GM12892 (cell line): ENCODE results near the gene HCN2.
"Not testable (repeated sequence)": the region's sequence is repeated elsewhere in the genome, so short reads cannot be mapped to it uniquely, and the experiment has no call there.

Source experiments
- DNase-seq: peaks from one replicate; pipeline ENCODE4 v3.0.0; 2011; ENCODE audit not compliant: insufficient read length
- FAIRE-seq: peaks from 2 replicates; lab custom pipeline; 2011; peaks lifted over from hg19 to GRCh38; lab: Jason Lieb, UNC
- POLR2A ChIP-seq: IDR thresholded peaks from 2 replicates; pipeline ENCODE4 v1.6.1; 2011; ENCODE audit warnings: low read depth, low read length, control low read depth
- POLR2AphosphoS5 ChIP-seq: IDR thresholded peaks from 2 replicates; pipeline ENCODE4 v1.6.1; 2011; ENCODE audit warnings: low read depth, low read length, control low read depth
- TAF1 ChIP-seq: IDR thresholded peaks from 2 replicates; pipeline ENCODE4 v1.6.1; 2011; ENCODE audit warnings: low read depth, mild to moderate bottlenecking, control low read depth, low read length, borderline replicate concordance

The HCN2 gene

DNA sequence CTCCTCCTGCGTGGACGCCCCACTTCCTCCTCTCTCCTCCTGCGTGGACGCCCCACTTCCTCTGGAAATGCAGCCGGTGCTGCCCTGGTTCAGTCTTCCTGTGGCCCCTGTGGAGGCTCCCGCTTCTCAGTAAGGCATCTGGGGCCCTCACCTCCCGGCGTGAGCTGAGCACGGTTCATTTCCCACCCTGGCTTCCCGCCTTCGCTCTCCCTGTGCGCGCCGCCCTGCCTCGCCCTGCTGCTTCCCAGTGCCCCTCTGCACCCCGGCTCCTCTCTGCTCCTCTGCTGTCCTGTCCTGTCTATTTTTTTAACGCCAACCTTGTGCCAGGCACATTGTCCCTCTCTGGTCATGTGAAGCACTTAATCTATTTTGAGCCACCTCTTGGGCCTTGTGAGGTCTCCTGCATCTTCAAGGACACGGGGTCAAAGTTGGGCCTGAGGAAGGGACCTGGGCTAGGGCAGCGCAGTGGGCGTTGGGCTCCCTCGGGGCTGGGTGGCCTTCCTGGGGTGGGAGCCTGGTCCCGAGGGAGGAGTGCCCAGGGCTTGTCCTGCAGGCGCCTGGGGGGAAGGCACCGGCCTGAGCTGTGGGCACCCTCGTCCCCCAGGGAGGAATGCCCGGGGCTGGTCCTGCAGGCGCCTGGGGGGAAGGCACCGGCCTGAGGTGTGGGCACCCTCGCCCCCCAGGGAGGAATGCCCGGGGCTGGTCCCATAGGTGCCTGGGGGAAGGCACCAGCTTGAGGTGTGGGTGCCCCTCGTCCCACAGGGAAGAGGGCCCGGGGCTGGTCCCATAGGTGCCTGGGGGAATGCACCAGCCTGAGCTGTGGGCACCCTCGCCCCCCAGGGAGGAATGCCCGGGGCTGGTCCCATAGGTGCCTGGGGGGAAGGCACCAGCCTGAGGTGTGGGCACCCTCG lies 13.0 kb downstream of the HCN2 start:
- DNase-seq (no peak), FAIRE-seq (no peak)
- TF ChIP-seq POLR2AphosphoS5 = no peak
- no peak for TF ChIP-seq POLR2A
- no peak for TF ChIP-seq TAF1

DNA sequence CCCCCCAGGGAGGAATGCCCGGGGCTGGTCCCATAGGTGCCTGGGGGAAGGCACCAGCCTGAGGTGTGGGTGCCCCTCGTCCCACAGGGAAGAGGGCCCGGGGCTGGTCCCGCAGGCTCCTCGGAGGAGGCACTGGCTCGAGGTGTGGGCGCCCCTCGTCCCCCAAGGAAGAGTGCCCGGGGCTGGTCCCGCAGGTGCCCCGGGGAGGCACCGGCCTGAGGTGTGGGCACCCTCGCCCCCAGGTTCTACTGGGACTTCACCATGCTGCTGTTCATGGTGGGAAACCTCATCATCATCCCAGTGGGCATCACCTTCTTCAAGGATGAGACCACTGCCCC lies 13.6 kb downstream of the HCN2 start:
- DNase-seq, FAIRE-seq: not testable (repeated sequence)

DNA sequence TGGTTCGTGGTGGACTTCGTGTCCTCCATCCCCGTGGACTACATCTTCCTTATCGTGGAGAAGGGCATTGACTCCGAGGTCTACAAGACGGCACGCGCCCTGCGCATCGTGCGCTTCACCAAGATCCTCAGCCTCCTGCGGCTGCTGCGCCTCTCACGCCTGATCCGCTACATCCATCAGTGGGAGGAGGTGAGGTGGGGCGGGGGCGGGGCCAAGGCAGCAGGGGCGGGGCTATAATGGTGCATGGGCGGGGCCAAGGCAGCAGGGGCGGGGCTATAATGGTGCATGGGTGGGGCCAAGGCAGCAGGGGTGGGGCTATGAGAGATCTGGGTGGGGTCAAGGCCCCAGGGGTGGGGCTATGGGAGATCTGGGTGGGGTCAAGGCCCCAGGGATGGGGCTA lies 14.1 kb downstream of the HCN2 start:
- not testable (repeated sequence) for FAIRE-seq, DNase-seq

DNA sequence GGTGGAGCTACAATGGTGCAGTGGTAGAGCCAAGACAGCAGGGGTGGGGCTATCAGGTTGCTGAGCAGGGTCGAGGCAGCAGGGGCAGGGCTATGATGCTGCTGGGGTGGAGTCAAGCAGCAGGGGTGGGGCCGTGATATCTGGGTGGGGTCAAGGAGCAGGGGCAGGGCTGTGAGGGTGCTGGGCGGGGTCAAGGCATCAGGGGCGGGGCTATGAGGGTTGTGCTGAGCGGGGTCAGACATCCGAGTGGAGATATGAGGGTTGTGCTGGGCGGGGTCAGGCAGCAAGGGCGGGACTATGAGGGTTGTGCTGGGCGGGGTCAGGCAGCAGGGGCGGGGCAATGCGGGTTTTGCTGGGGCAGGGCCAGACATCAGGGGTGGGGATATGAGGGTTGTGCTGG lies 14.7 kb downstream of the HCN2 start:
- peak; percentile 57 for DNase-seq
- peak; percentile 46 for FAIRE-seq
- TF ChIP-seq TAF1 (no peak), POLR2A (no peak), POLR2AphosphoS5 (no peak)

GRCh38 chr19:605061-605971 lies 15.6 kb downstream of the HCN2 start:
- not testable (repeated sequence) for DNase-seq, FAIRE-seq

DNA sequence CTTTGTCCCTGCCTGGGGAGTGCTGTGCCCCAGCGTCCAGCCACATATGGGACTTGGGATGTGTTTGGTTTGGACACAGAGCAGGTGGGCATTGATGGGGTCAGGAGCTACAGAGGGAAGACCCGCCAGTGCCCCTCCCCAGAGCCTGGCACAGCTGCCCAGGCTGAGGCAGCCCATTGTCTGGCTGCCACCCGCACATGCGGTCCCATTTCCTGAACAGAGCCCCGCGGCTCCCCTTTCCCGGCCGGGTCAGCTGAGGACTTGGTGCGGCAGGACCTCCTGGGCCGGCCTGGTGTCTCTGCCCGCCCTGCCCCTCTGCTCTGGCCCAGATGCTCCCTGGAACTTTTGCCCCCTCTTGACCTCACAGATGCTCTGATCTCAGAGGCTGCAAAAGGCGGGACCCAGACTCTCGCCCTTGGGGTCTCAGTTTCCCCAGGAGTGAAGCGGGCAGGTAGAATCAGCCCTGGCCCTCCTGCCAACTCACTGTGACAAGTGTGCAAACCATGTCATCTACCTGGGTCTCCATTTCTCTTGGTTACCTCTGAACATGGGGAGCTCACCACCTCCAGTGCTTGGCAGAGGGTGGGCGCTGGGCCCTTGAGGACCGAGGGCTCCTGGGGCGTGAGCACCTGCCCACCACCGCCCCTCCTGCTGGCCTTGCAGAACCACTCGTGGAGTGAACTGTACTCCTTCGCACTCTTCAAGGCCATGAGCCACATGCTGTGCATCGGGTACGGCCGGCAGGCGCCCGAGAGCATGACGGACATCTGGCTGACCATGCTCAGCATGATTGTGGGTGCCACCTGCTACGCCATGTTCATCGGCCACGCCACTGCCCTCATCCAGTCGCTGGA lies 17.8 kb downstream of the HCN2 start:
- no peak for TF ChIP-seq POLR2A
- TF ChIP-seq TAF1 = no peak
- TF ChIP-seq POLR2AphosphoS5 = no peak
- FAIRE-seq = no peak
- no peak for DNase-seq

DNA sequence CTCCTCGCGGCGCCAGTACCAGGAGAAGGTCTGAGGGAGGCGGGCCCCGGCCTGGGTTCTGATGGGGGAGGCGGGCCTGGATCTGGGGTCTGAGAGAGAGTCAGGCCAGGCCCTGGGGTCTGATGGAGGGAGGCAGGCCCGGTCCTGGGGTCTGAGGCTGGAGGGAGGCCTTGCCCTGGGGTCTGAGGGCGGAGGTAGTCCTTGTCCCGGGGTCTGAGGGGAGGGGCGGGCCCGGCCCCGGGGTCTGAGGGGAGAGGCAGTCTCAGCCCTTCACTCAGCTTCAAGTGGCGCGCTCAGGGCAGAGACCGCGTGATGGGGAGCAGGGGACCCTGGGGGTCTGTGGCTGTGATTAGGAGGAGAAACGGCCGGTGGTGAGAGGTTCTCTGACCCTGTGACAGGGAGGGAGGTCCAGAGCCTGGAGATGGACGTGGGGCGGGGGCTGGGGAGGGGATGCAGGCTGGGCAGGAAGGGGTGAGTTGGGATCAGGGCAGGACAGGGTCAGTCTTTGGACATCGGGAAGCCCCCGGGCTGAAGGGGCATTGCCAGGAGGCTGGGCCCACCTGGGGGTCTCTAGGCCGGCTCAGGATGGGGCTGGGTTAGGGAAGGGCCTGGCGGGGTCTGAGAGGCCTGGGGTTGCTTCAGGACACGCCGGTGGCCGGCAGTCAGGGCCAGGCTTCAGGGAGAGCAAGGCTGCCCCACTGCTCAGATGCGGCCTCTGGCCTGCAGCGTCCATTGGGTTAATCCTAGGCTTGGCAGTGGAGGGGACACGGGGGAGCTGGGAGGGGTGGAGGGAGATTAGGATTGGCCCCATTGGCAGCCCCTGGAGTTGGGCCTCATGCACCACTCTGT lies 18.7 kb downstream of the HCN2 start:
- FAIRE-seq (no peak), DNase-seq (no peak)
- TF ChIP-seq TAF1 (no peak), POLR2AphosphoS5 (no peak), POLR2A (no peak)

- DNase-seq = no peak
Observed at GRCh38 chr19:609004-609346, 19.3 kb downstream of the HCN2 start.

GRCh38 chr19:610071-610800 lies 20.6 kb downstream of the HCN2 start:
- DNase-seq (no peak), FAIRE-seq (peak; percentile 17)
- no peak for TF ChIP-seq POLR2AphosphoS5
- TF ChIP-seq POLR2A = no peak
- no peak for TF ChIP-seq TAF1

More at GRCh38 chr19:609004-609346, 19.3 kb downstream of the HCN2 start:
- no peak for FAIRE-seq
- TF ChIP-seq POLR2A = no peak
- TF ChIP-seq POLR2AphosphoS5 = no peak
- no peak for TF ChIP-seq TAF1

DNA sequence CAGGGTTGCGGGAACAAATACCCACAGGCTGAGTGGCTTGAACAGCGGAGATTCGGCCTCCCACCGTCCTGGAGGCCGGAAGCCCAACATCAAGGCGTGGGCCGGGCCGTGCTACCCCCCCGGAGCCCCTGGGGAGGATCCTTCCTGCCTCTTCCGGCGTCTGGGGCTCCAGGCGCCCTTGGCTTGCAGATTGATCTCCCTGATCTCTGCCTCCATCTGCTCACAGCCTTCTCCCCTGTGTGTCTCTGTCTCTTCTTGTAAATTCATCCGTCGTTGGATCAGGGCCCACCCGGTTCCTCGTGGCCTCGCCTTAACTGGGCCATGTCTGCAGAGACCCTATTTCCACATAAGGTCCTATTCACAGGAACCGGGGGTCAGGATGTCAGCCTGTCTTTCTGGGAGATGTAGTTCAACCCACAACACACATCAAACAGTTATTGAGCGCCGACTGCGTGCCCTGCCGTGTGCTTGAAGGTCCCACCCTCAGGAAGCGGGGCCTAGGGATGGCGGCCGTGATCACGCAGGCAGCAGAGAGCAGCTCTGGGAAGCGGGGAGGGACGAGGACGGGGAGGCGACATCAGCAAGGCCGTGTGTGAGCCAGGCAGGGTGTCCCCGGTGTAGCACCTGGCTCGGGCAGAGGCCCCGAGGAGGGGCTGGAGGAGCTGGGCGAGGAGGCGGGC lies 21.3 kb downstream of the HCN2 start:
- DNase-seq = peak; percentile 74
- peak; percentile 74 for FAIRE-seq
- TF ChIP-seq POLR2A (no peak), POLR2AphosphoS5 (no peak), TAF1 (0 out of 2 replicates have a peak, but pooled peaks have one; percentile 21)
